SK-N-MC (cell line): Measurements from ENCODE around the gene PLK5.
A peak's percentile ranks its signal among the peaks of the same experiment; 100 is the strongest.

ENCODE experiments used
- DNase-seq: peaks from one replicate; pipeline ENCODE4 v3.0.0-alpha.2; 2011; ENCODE audit warnings: low read depth, low spot score
- H3K27ac ChIP-seq: fragments of 200-600 bp; sonication (generic); 2 replicates; pipeline ENCODE4 v1.5.1; 2016; ENCODE audit warnings: mixed run types
- H3K36me3 ChIP-seq: fragments of 200-600 bp; sonication (generic); 2 replicates; pipeline ENCODE4 v1.6.1; 2017; ENCODE audit warnings: antibody characterized with exemption, low read length, mixed read lengths; ENCODE audit not compliant: insufficient read depth
- H3K4me3 ChIP-seq: fragments of 200-600 bp; sonication (generic); 2 replicates; pipeline ENCODE4 v1.5.1; 2016
- H3K9ac ChIP-seq: fragments of 200-600 bp; sonication (generic); 2 replicates; pipeline ENCODE4 v1.8.0; 2017; ENCODE audit warnings: mixed run types, mixed read lengths; ENCODE audit not compliant: insufficient read length
- H3K9me3 ChIP-seq: fragments of 200-600 bp; sonication (generic); 2 replicates; pipeline ENCODE4 v1.6.1; 2017; ENCODE audit warnings: low read depth, mild to moderate bottlenecking, antibody characterized with exemption, low read length, moderate library complexity, mixed read lengths
- EZH2 ChIP-seq: fragments of 200-600 bp; sonication (generic); IDR thresholded peaks from one replicate; pipeline ENCODE4 v1.6.1; 2017; ENCODE audit warnings: antibody characterized with exemption
- FOXP2 ChIP-seq: optimal IDR thresholded peaks from 2 replicates; pipeline ENCODE3; 2011; ENCODE audit warnings: mild to moderate bottlenecking, moderate library complexity; ENCODE audit not compliant: insufficient read depth; ENCODE audit errors: extremely low read length, control extremely low read depth
- POLR2AphosphoS5 ChIP-seq: IDR thresholded peaks from 2 replicates; pipeline ENCODE4 v1.6.1; 2012; ENCODE audit warnings: mild to moderate bottlenecking, low read depth, low read length, borderline replicate concordance

The PLK5 gene

GRCh38 chr19:1490311-1491113 lies 33.4 kb upstream of the PLK5 start, which contains the start of gene PCSK4:
PCSK4 (minus strand) TSS chr19:1490350; CDS start chr19:1490346, 4 bp downstream.
- no peaks in the 10 kb centered on the region for H3K9me3 ChIP-seq
- peak within 1 kb of the TSS; percentile 82 for H3K9ac ChIP-seq
- TF ChIP-seq FOXP2 (no peak), POLR2AphosphoS5 (peak; percentile 61; the same call in 1 of the 2 replicates), EZH2 (no peak)
- peak within 1 kb of the TSS; percentile 68 for H3K27ac ChIP-seq
- peak; percentile 96 for DNase-seq
- peak within 1 kb of the TSS; percentile 88 for H3K4me3 ChIP-seq
- H3K36me3 ChIP-seq, result no peaks in the 10 kb centered on the region

- Histone ChIP-seq H3K9ac (peak within 1 kb of the TSS; percentile 82), H3K9me3 (no peaks in the 10 kb centered on the region), H3K27ac (peak within 1 kb of the TSS; percentile 68), H3K36me3 (no peaks in the 10 kb centered on the region), H3K4me3 (peak within 1 kb of the TSS; percentile 88)
- DNase-seq, result no peak
- TF ChIP-seq EZH2 (no peak), POLR2AphosphoS5 (peak; percentile 43; the same call in 1 of the 2 replicates)
Observed at GRCh38 chr19:1491114-1491848, 32.6 kb upstream of the PLK5 start, which contains the start of gene REEP6. REEP6 (plus strand) TSS chr19:1491181; CDS start chr19:1491270, 89 bp downstream.

GRCh38 chr19:1491849-1492170 lies 32.1 kb upstream of the PLK5 start:
- no peak for TF ChIP-seq FOXP2
- TF ChIP-seq EZH2, result no peak
- TF ChIP-seq POLR2AphosphoS5, result no peak
- Histone ChIP-seq H3K27ac (no peak overlapping the region), H3K36me3 (no peaks in the 10 kb centered on the region), H3K9me3 (no peaks in the 10 kb centered on the region), H3K4me3 (no peak overlapping the region), H3K9ac (no peak overlapping the region)
- no peak for DNase-seq

GRCh38 chr19:1492474-1493006 lies 31.3 kb upstream of the PLK5 start:
- no peak overlapping the region for H3K4me3 ChIP-seq
- H3K36me3 ChIP-seq, result no peaks in the 10 kb centered on the region
- no peak overlapping the region for H3K27ac ChIP-seq
- no peak for DNase-seq
- H3K9me3 ChIP-seq, result no peaks in the 10 kb centered on the region
- no peak overlapping the region for H3K9ac ChIP-seq
- no peak for TF ChIP-seq FOXP2
- no peak for TF ChIP-seq EZH2
- TF ChIP-seq POLR2AphosphoS5, result no peak

- Histone ChIP-seq H3K36me3 (no peaks in the 10 kb centered on the region), H3K4me3 (no peak overlapping the region), H3K9me3 (no peaks in the 10 kb centered on the region), H3K9ac (no peak overlapping the region), H3K27ac (no peak overlapping the region)
- no peak for DNase-seq
- TF ChIP-seq POLR2AphosphoS5 (no peak), FOXP2 (no peak), EZH2 (no peak)
Observed at GRCh38 chr19:1494115-1494815, 29.6 kb upstream of the PLK5 start.

- no peak for TF ChIP-seq EZH2
- TF ChIP-seq FOXP2, result no peak
- no peak for TF ChIP-seq POLR2AphosphoS5
- no peak overlapping the region for H3K4me3 ChIP-seq
Observed at GRCh38 chr19:1495051-1495798, 28.7 kb upstream of the PLK5 start.

GRCh38 chr19:1495799-1496713 lies 27.8 kb upstream of the PLK5 start:
- DNase-seq, result no peak
- H3K27ac ChIP-seq, result no peak overlapping the region
- H3K9ac ChIP-seq, result no peak overlapping the region
- H3K36me3 ChIP-seq, result no peaks in the 10 kb centered on the region
- no peaks in the 10 kb centered on the region for H3K9me3 ChIP-seq
- H3K4me3 ChIP-seq, result no peak overlapping the region
- TF ChIP-seq FOXP2, result no peak
- TF ChIP-seq POLR2AphosphoS5, result no peak
- no peak for TF ChIP-seq EZH2

More at GRCh38 chr19:1495051-1495798, 28.7 kb upstream of the PLK5 start:
- Histone ChIP-seq H3K9me3 (no peaks in the 10 kb centered on the region), H3K36me3 (no peaks in the 10 kb centered on the region), H3K27ac (no peak overlapping the region), H3K9ac (no peak overlapping the region)
- DNase-seq, result no peak
